Activated naive CD4-positive, alpha-beta T cell treated with anti-CD3 and anti-CD28 coated beads, Interleukin-2, amount 50 U/mL, for 16 hours (primary cell): ENCODE results near the gene CCDC7.
"Not testable (repeated sequence)": the region's sequence is repeated elsewhere in the genome, so short reads cannot be mapped to it uniquely, and the experiment has no call there.

Experiments used
- DNase-seq: peaks from one replicate; pipeline ENCODE4 v3.0.0-alpha.2; 2020

The CCDC7 gene

GRCh38 chr10:32890444-32890843 lies 444.5 kb downstream of the CCDC7 start:
- no peak for DNase-seq

- no peak for DNase-seq
Measured at GRCh38 chr10:32891261-32891660, 445.3 kb downstream of the CCDC7 start.

- no peak for DNase-seq
Measured at GRCh38 chr10:32893434-32893833, 447.5 kb downstream of the CCDC7 start.

GRCh38 chr10:32893916-32894664 lies 448.1 kb downstream of the CCDC7 start:
- DNase-seq: no peak

- not testable (repeated sequence) for DNase-seq
Measured at GRCh38 chr10:32895200-32895968, 449.4 kb downstream of the CCDC7 start.

- DNase-seq: no peak
Measured at GRCh38 chr10:32901815-32902214, 455.9 kb downstream of the CCDC7 start.

- DNase-seq: no peak
Measured at GRCh38 chr10:32905466-32905865, 459.5 kb downstream of the CCDC7 start.

GRCh38 chr10:32906595-32906994 lies 460.7 kb downstream of the CCDC7 start:
- DNase-seq: no peak

- DNase-seq: no peak
Measured at GRCh38 chr10:32909456-32909855, 463.5 kb downstream of the CCDC7 start.

- DNase-seq: not testable (repeated sequence)
Measured at GRCh38 chr10:32909970-32910369, 464.0 kb downstream of the CCDC7 start.

- no peak for DNase-seq
Measured at GRCh38 chr10:32911285-32912016, 465.5 kb downstream of the CCDC7 start.

GRCh38 chr10:32917817-32918216 lies 471.9 kb downstream of the CCDC7 start:
- DNase-seq: not testable (repeated sequence)

GRCh38 chr10:32922170-32922569 lies 476.2 kb downstream of the CCDC7 start:
- DNase-seq: no peak

GRCh38 chr10:32923134-32923533 lies 477.2 kb downstream of the CCDC7 start:
- DNase-seq: no peak

GRCh38 chr10:32923849-32924248 lies 477.9 kb downstream of the CCDC7 start:
- no peak for DNase-seq
